ENCODE data around the gene CNOT1.

The CNOT1 gene

GRCh38 chr16:58488531-58488930 is 141.1 kb downstream of the CNOT1 start:
- no peaks in the 10 kb centered on the region for H3K36me3 ChIP-seq (ENCODE audit: insufficient read depth, low read length)
- H3K4me1 ChIP-seq (ENCODE audit: insufficient read depth, low read length), result peaks cover 5% of the 10 kb centered on the region; the same call in 1 of the 2 replicates
- H3K9me3 ChIP-seq (ENCODE audit: control insufficient read depth, insufficient read depth, low read length), result no peaks in the 10 kb centered on the region
- no peak overlapping the region for H3K9ac ChIP-seq (ENCODE audit: low read depth, low read length)

- Histone ChIP-seq H3K9me3 (ENCODE audit: control insufficient read depth, insufficient read depth, low read length) (no peaks in the 10 kb centered on the region), H3K9ac (ENCODE audit: low read depth, low read length) (peak overlapping the region; percentile 13; the same call in 1 of the 2 replicates), H3K4me1 (ENCODE audit: insufficient read depth, low read length) (peaks cover 1% of the 10 kb centered on the region; the same call in 1 of the 2 replicates), H3K36me3 (ENCODE audit: insufficient read depth, low read length) (no peaks in the 10 kb centered on the region)
These were observed 141.9 kb downstream of the CNOT1 start for GRCh38 chr16:58487566-58488351.

GRCh38 chr16:58485184-58485887 is 144.3 kb downstream of the CNOT1 start:
- Histone ChIP-seq H3K36me3 (ENCODE audit: insufficient read depth, low read length) (no peaks in the 10 kb centered on the region), H3K9ac (ENCODE audit: low read depth, low read length) (no peak overlapping the region), H3K9me3 (ENCODE audit: control insufficient read depth, insufficient read depth, low read length) (no peaks in the 10 kb centered on the region), H3K4me1 (ENCODE audit: insufficient read depth, low read length) (peaks cover 5% of the 10 kb centered on the region; the same call in 1 of the 2 replicates)

GRCh38 chr16:58481931-58482330 is 147.7 kb downstream of the CNOT1 start:
- Histone ChIP-seq H3K9ac (ENCODE audit: low read depth, low read length) (no peak overlapping the region), H3K4me1 (ENCODE audit: insufficient read depth, low read length) (peaks cover 5% of the 10 kb centered on the region; the same call in 1 of the 2 replicates), H3K36me3 (ENCODE audit: insufficient read depth, low read length) (no peaks in the 10 kb centered on the region), H3K9me3 (ENCODE audit: control insufficient read depth, insufficient read depth, low read length) (no peaks in the 10 kb centered on the region)

- H3K9ac ChIP-seq (ENCODE audit: low read depth, low read length), result no peak overlapping the region
- peaks cover 5% of the 10 kb centered on the region; the same call in 1 of the 2 replicates for H3K4me1 ChIP-seq (ENCODE audit: insufficient read depth, low read length)
- no peaks in the 10 kb centered on the region for H3K9me3 ChIP-seq (ENCODE audit: control insufficient read depth, insufficient read depth, low read length)
- no peaks in the 10 kb centered on the region for H3K36me3 ChIP-seq (ENCODE audit: insufficient read depth, low read length)
These were observed 148.3 kb downstream of the CNOT1 start for GRCh38 chr16:58481226-58481869.

- Histone ChIP-seq H3K9ac (ENCODE audit: low read depth, low read length) (no peak overlapping the region), H3K4me1 (ENCODE audit: insufficient read depth, low read length) (peaks cover 9% of the 10 kb centered on the region; the same call in 1 of the 2 replicates), H3K36me3 (ENCODE audit: insufficient read depth, low read length) (no peaks in the 10 kb centered on the region), H3K9me3 (ENCODE audit: control insufficient read depth, insufficient read depth, low read length) (no peaks in the 10 kb centered on the region)
These were observed 151.2 kb downstream of the CNOT1 start for GRCh38 chr16:58478427-58478826.

- no peaks in the 10 kb centered on the region for H3K36me3 ChIP-seq (ENCODE audit: insufficient read depth, low read length)
- H3K9ac ChIP-seq (ENCODE audit: low read depth, low read length), result no peak overlapping the region
- no peaks in the 10 kb centered on the region for H3K9me3 ChIP-seq (ENCODE audit: control insufficient read depth, insufficient read depth, low read length)
- H3K4me1 ChIP-seq (ENCODE audit: insufficient read depth, low read length), result peaks cover 4% of the 10 kb centered on the region; the same call in 1 of the 2 replicates
These were observed 152.8 kb downstream of the CNOT1 start for GRCh38 chr16:58476791-58477190.

- Histone ChIP-seq H3K36me3 (ENCODE audit: insufficient read depth, low read length) (no peaks in the 10 kb centered on the region), H3K9me3 (ENCODE audit: control insufficient read depth, insufficient read depth, low read length) (no peaks in the 10 kb centered on the region)
These were observed 154.5 kb downstream of the CNOT1 start for GRCh38 chr16:58475091-58475619.

GRCh38 chr16:58474296-58474695 is 155.3 kb downstream of the CNOT1 start:
- Histone ChIP-seq H3K9me3 (ENCODE audit: control insufficient read depth, insufficient read depth, low read length) (no peaks in the 10 kb centered on the region), H3K9ac (ENCODE audit: low read depth, low read length) (no peak overlapping the region), H3K4me1 (ENCODE audit: insufficient read depth, low read length) (peaks cover 4% of the 10 kb centered on the region; the same call in 1 of the 2 replicates), H3K36me3 (ENCODE audit: insufficient read depth, low read length) (no peaks in the 10 kb centered on the region)

More at GRCh38 chr16:58475091-58475619, 154.5 kb downstream of the CNOT1 start:
- Histone ChIP-seq H3K9ac (ENCODE audit: low read depth, low read length) (no peak overlapping the region), H3K4me1 (ENCODE audit: insufficient read depth, low read length) (peaks cover 4% of the 10 kb centered on the region; the same call in 1 of the 2 replicates)

- H3K36me3 ChIP-seq (ENCODE audit: insufficient read depth, low read length), result no peaks in the 10 kb centered on the region
- no peak overlapping the region for H3K9ac ChIP-seq (ENCODE audit: low read depth, low read length)
- H3K9me3 ChIP-seq (ENCODE audit: control insufficient read depth, insufficient read depth, low read length), result no peaks in the 10 kb centered on the region
- peaks cover 4% of the 10 kb centered on the region; the same call in 1 of the 2 replicates for H3K4me1 ChIP-seq (ENCODE audit: insufficient read depth, low read length)
These were observed 156.8 kb downstream of the CNOT1 start for GRCh38 chr16:58472827-58473226.

- H3K9ac ChIP-seq (ENCODE audit: low read depth, low read length), result no peak overlapping the region
- H3K4me1 ChIP-seq (ENCODE audit: insufficient read depth, low read length), result peaks cover 4% of the 10 kb centered on the region; the same call in 1 of the 2 replicates
- H3K9me3 ChIP-seq (ENCODE audit: control insufficient read depth, insufficient read depth, low read length), result no peaks in the 10 kb centered on the region
- H3K36me3 ChIP-seq (ENCODE audit: insufficient read depth, low read length), result no peaks in the 10 kb centered on the region
These were observed 157.4 kb downstream of the CNOT1 start for GRCh38 chr16:58472266-58472665.

GRCh38 chr16:58471209-58471975 is 158.2 kb downstream of the CNOT1 start:
- no peaks in the 10 kb centered on the region for H3K36me3 ChIP-seq (ENCODE audit: insufficient read depth, low read length)
- no peak overlapping the region for H3K9ac ChIP-seq (ENCODE audit: low read depth, low read length)
- peaks cover 4% of the 10 kb centered on the region; the same call in 1 of the 2 replicates for H3K4me1 ChIP-seq (ENCODE audit: insufficient read depth, low read length)
- H3K9me3 ChIP-seq (ENCODE audit: control insufficient read depth, insufficient read depth, low read length), result no peaks in the 10 kb centered on the region

Data from ES-I3 (cell line).